Endothelial cell (in vitro differentiated cells): Measurements from ENCODE around the gene SMAD7. TPM values are rescaled to one million over a fixed set of nuclear protein-coding genes. Genes with fewer than 3 reads are reported as not detected.
A peak's percentile ranks its signal among the peaks of the same experiment; 100 is the strongest.

Experiments used
- DNase-seq: peaks from one replicate; pipeline ENCODE4 v3.0.0; 2021; ENCODE audit warnings: low spot score
- H3K27ac Mint-ChIP-seq: one replicate; pipeline ENCODE4 v1.8.0; 2021; ENCODE audit warnings: mixed read lengths, inconsistent platforms; ENCODE audit not compliant: unreplicated experiment
- H3K27me3 Mint-ChIP-seq: one replicate; pipeline ENCODE4 v1.8.0; 2021; ENCODE audit warnings: mild to moderate bottlenecking, moderate library complexity, mixed read lengths, inconsistent platforms; ENCODE audit not compliant: unreplicated experiment
- H3K36me3 Mint-ChIP-seq: one replicate; pipeline ENCODE4 v1.8.0; 2021; ENCODE audit warnings: mild to moderate bottlenecking, low read depth, mixed read lengths, inconsistent platforms; ENCODE audit not compliant: unreplicated experiment
- H3K4me1 Mint-ChIP-seq: one replicate; pipeline ENCODE4 v1.8.0; 2021; ENCODE audit warnings: mild to moderate bottlenecking, mixed read lengths, inconsistent platforms; ENCODE audit not compliant: unreplicated experiment
- H3K4me3 Mint-ChIP-seq: one replicate; pipeline ENCODE4 v1.8.0; 2021; ENCODE audit warnings: mild to moderate bottlenecking, mixed read lengths, inconsistent platforms; ENCODE audit not compliant: unreplicated experiment
- H3K9me3 Mint-ChIP-seq: one replicate; pipeline ENCODE4 v1.8.0; 2021; ENCODE audit warnings: mixed read lengths, inconsistent platforms; ENCODE audit not compliant: unreplicated experiment
- total RNA-seq: library from RNA; stranded (reverse); fragmentation: NEBNext Ultra II Directional; extraction: Animal tissue kit (Norgen Biotek cat#: 25700); gene quantifications from one replicate; pipeline ENCODE4 v1.2.1, GENCODE V29; 2021; ENCODE audit not compliant: unreplicated experiment
- TF ChIP-seq, protein P1 (sequence below): fragments of 200-600 bp; sonication (generic); IDR thresholded peaks from one replicate; pipeline ENCODE4 v1.5.0; 2021; ENCODE audit warnings: antibody characterized with exemption; ENCODE audit not compliant: unreplicated experiment

SMAD7 gene
- total RNA-seq, 1 donor from 2014 or later, result 30.1 TPM

DNA sequence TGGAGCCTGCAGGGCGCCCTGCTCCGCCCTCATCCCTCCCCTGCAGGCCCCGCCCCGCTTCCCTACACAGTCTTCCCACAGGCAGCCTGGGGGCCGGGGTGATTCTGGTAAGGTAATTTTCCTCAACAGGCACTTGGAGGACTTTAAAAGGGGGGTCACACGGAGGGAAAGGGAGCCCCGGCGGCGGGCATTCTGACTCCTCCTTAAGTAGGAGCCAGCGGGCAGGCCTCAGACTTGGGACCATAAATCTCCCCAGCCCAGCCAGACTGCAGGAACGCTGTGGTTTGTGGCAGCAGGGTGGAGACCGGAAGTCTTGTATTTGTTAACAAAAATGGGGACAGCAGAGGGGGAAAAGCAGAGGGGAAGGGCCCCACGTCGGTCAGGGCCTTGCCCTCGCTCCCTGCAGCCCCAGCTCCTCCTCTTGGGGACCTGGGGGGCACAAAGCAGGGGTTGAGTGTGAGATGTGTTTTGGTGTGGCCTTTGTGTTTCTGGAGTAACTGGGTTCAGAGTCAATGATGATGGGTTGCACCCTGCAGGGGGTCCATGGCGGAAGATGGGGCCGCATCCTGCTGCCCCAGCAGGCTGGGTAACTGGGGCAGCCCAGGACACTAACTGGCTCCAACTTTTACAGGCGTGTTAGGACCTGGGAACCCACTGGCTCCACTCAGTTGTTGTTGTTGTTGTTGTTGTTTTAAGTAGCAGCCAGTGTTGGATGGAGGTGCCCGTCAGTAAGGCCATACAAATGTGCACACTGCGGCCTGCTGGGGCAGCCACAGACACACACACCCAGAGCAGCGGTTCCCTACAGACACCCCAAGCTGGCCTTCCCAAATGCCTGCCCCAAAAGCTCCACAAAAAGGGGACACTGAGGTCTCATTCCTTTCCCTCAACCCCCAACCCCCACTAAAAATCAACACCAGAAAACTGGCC is 27.7 kb downstream of the SMAD7 start:
- no peak for DNase-seq
- H3K4me3 Mint-ChIP-seq, result peak overlapping the region; percentile 44
- no peak overlapping the region for H3K27ac Mint-ChIP-seq
- H3K27me3 Mint-ChIP-seq, result peaks cover 13% of the 10 kb centered on the region
- TF ChIP-seq, protein P1, sequence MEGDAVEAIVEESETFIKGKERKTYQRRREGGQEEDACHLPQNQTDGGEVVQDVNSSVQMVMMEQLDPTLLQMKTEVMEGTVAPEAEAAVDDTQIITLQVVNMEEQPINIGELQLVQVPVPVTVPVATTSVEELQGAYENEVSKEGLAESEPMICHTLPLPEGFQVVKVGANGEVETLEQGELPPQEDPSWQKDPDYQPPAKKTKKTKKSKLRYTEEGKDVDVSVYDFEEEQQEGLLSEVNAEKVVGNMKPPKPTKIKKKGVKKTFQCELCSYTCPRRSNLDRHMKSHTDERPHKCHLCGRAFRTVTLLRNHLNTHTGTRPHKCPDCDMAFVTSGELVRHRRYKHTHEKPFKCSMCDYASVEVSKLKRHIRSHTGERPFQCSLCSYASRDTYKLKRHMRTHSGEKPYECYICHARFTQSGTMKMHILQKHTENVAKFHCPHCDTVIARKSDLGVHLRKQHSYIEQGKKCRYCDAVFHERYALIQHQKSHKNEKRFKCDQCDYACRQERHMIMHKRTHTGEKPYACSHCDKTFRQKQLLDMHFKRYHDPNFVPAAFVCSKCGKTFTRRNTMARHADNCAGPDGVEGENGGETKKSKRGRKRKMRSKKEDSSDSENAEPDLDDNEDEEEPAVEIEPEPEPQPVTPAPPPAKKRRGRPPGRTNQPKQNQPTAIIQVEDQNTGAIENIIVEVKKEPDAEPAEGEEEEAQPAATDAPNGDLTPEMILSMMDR, result no peak
- H3K36me3 Mint-ChIP-seq, result peaks cover 19% of the 10 kb centered on the region
- peaks cover 42% of the 10 kb centered on the region for H3K4me1 Mint-ChIP-seq
- no peaks in the 10 kb centered on the region for H3K9me3 Mint-ChIP-seq

DNA sequence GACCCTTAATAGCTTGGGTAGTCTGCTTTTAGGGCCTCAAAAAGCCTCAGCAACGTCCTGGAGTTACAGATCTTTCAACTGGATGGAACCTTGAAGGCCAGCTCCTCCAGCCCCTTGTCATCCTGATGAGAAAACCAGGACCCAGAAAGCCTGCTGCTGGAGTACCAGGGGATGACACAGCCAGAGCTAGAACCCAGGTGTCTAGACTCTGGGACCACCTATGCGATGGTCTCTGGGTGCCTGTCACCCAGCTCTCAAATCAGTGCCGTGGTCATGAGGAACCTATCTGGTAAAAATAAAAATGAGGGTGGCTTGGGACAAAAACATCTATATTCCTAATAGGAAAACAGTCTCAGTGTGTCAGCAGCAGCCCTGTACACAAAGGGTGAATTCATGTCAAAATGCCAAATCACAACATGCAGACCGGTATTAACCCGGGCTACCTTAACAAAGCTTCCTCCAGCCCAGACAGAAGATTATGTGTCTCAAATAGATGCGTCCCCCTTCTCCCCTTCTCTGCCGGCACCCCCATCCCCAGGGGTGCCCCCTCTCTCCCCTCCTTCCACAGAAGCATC is 28.5 kb downstream of the SMAD7 start:
- H3K4me3 Mint-ChIP-seq, result peak overlapping the region; percentile 31

DNA sequence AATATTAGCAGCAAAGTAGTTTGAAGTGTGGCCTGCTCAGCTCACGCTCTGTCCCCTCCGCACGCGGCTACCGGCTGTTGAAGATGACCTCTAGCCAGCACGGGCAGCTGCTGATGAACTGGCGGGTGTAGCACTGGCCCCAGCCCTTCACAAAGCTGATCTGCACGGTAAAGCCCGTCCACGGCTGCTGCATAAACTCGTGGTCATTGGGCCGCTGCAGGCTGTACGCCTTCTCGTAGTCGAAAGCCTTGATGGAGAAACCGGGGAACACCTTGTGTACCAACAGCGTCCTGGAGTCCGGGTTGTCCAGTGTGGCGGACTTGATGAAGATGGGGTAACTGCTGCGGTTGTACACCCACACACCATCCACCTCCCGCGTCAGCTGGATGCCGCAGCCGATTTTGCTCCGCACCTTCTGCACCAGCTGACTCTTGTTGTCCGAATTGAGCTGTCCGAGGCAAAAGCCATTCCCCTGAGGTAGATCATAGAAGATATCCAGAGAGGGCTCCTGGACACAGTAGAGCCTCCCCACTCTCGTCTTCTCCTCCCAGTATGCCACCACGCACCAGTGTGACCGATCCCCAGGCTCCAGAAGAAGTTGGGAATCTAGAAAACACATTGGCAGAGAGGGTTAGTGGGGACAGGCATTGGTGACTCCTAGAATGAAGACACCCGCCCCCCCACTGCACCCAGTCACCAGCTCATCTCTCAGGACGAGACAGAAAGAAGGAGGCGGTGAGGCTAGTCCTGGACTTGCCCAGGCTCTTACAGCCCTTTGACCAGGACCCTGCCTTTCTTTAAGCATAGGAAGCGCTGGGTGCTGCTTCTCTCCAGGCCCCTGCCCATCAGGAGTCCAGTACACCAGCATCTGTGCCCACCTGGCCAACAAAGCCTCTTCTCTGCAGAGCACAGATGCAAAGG is 29.2 kb downstream of the SMAD7 start:
- no peak overlapping the region for H3K27ac Mint-ChIP-seq

More for the DNA sequence above, 28.5 kb downstream of the SMAD7 start:
- Mint-ChIP-seq H3K27me3 (peaks cover 16% of the 10 kb centered on the region), H3K4me1 (peaks cover 35% of the 10 kb centered on the region), H3K36me3 (peaks cover 19% of the 10 kb centered on the region), H3K9me3 (no peaks in the 10 kb centered on the region), H3K27ac (no peak overlapping the region)
- DNase-seq, result no peak
- TF ChIP-seq, protein P1, result no peak

DNA sequence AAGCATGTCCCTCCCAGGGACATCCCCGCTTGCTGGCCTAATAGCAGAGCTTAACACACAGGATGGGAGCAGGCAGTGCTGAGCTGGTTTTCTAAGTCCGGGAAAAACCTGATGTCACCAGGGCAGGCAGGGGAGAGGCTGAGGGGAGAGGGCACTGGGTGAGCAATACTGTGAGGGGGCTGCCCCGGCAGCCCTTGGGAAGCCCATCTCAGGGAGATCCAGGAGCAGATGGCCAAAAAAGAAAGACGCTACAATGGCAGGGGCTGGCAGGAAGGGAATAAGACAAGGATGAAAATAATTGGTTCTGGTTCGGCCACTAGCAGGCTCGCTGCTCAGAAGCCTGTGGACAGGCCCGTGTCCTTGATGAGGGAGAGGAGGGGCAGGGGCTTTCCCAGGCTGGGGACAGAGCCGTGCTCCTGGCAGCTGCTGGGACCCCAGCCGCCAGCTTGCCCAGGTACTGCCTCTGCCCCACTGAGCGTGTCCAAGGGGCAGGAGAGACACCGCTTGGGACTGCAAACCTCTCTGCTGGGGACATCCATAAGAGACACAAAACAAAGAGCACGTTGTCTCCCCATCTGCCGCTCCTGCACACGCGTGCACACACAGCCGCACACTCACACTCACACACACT is 30.2 kb downstream of the SMAD7 start:
- H3K9me3 Mint-ChIP-seq, result no peaks in the 10 kb centered on the region
- no peak for DNase-seq
- peaks cover 19% of the 10 kb centered on the region for H3K36me3 Mint-ChIP-seq
- H3K4me3 Mint-ChIP-seq, result peak overlapping the region; percentile 38
- TF ChIP-seq, protein P1, result no peak
- peaks cover 20% of the 10 kb centered on the region for H3K4me1 Mint-ChIP-seq
- H3K27me3 Mint-ChIP-seq, result peaks cover 11% of the 10 kb centered on the region
- H3K27ac Mint-ChIP-seq, result no peak overlapping the region

More for the DNA sequence above, 29.2 kb downstream of the SMAD7 start:
- Mint-ChIP-seq H3K4me3 (no peak overlapping the region), H3K4me1 (peaks cover 27% of the 10 kb centered on the region), H3K36me3 (peaks cover 19% of the 10 kb centered on the region), H3K27me3 (peaks cover 15% of the 10 kb centered on the region), H3K9me3 (no peaks in the 10 kb centered on the region)
- no peak for DNase-seq
- TF ChIP-seq, protein P1, result no peak
